ENCODE data around the gene LIN52.

- TF ChIP-seq CTCF (IDR thresholded peaks at IDR 0.05): no peak
- TF ChIP-seq POLR2A (IDR thresholded peaks at IDR 0.05): no peak
Measured at GRCh38 chr14:74205882-74206281, 121.1 kb downstream of the LIN52 start.
